Measurements from ENCODE around the gene BRF1. TPM values are rescaled to one million over a fixed set of nuclear protein-coding genes. Genes with fewer than 3 reads are reported as not detected.

The BRF1 gene
- total and polyA plus RNA-seq, 2 of the 8 experiments (the other 6 are each of a cell fraction or from before 2014, with no cell fraction given), result 7.7 to 18.3 TPM

GRCh38 chr14:105201156-105201924 is 99.5 kb downstream of the BRF1 start:
- Histone ChIP-seq H3K27me3 (replicated peaks in 1 of 4; ENCODE audit: control insufficient read depth in 3 of 4, extremely low read depth in 1 of 4, insufficient read depth in 3 of 4, low read length in 3 of 4) (peaks cover 0 to 16% (median 13%) of the 10 kb centered on the region in 4 experiments; a peak in 4 of 7 replicates), H3K56ac (replicated peaks; ENCODE audit: insufficient read length, low read depth, low read length) (no peak overlapping the region), H3K23me2 (ENCODE audit: low read depth, low read length) (peaks cover 2% of the 10 kb centered on the region; the same call in 1 of the 2 replicates), H2BK20ac (ENCODE audit: low read length) (no peak overlapping the region), H3K4me1 (replicated peaks in 1 of 4; ENCODE audit: control insufficient read depth in 3 of 4, insufficient read depth in 4 of 4, low read length in 3 of 4) (peaks cover 0 to 14% (median 5%) of the 10 kb centered on the region in 4 experiments; a peak in 5 of 7 replicates), H3K4me3 (ENCODE audit: extremely low read depth in 1 of 4, insufficient read depth in 2 of 4, low read depth in 3 of 4, low read length in 4 of 4) (no peak overlapping the region), H3K23ac (ENCODE audit: insufficient read length) (no peak overlapping the region), H3K9ac (replicated peaks in 1 of 4; ENCODE audit: extremely low read depth in 1 of 4, low read depth in 3 of 4, low read length in 3 of 4) (no peak overlapping the region), H2BK12ac (ENCODE audit: low read depth, low read length) (0 out of 2 replicates have a peak overlapping the region, but pooled peaks have one; percentile 27), H3K14ac (ENCODE audit: insufficient read length) (no peak overlapping the region), H4K5ac (ENCODE audit: insufficient read length, low read depth, low read length) (no peak overlapping the region), H2BK120ac (replicated peaks; ENCODE audit: low read depth, low read length) (no peak overlapping the region), H2BK15ac (ENCODE audit: low read length) (no peak overlapping the region), H2AFZ (ENCODE audit: low read length) (no peak overlapping the region), H3K4me2 (ENCODE audit: insufficient read depth in 1 of 2, low read depth in 2 of 2, low read length in 2 of 2) (no peak overlapping the region), H4K8ac (ENCODE audit: extremely low read depth, insufficient read depth, low read length) (peak overlapping the region; percentile 35; the same call in 1 of the 2 replicates), H3K4ac (replicated peaks; ENCODE audit: insufficient read length, low read depth, low read length) (no peak overlapping the region), H3K18ac (ENCODE audit: extremely low read depth, low read length) (no peak overlapping the region), H3K9me3 (ENCODE audit: insufficient read depth in 2 of 2, low read depth in 1 of 2, low read length in 1 of 2) (no peaks in the 10 kb centered on the region), H4K20me1 (replicated peaks in 1 of 2; ENCODE audit: control insufficient read depth in 1 of 2, insufficient read depth in 2 of 2, low read length in 2 of 2) (peaks cover 3 to 8% of the 10 kb centered on the region in 2 experiments), H3K79me2 (ENCODE audit: control insufficient read depth in 1 of 2, insufficient read depth in 2 of 2, low read length in 2 of 2) (no peaks in the 10 kb centered on the region), H3K36me3 (ENCODE audit: control insufficient read depth in 2 of 4, insufficient read depth in 4 of 4, low read length in 3 of 4) (no peaks in the 10 kb centered on the region), H4K91ac (replicated peaks; ENCODE audit: insufficient read length, low read length) (no peak overlapping the region), H3K27ac (ENCODE audit: low read depth, low read length) (no peak overlapping the region), H3K79me1 (ENCODE audit: low read depth, low read length) (no peaks in the 10 kb centered on the region), H2BK5ac (ENCODE audit: low read depth, low read length) (no peak overlapping the region), H2AK5ac (ENCODE audit: low read depth, low read length) (no peak overlapping the region)
- DNase-seq (ENCODE audit: low read depth in 1 of 2, low spot score in 2 of 2) (peak in 1 of 2 experiments; percentile 67), FAIRE-seq (no peak)
- POLR2A ChIA-PET (ENCODE audit: partially characterized antibody), result no interaction called here
- WGBS, 2 experiments (ENCODE audit: extremely low coverage in 1 of 2, insufficient coverage in 1 of 2, insufficient read length in 1 of 2, insufficient replicate concordance in 2 of 2, low coverage in 1 of 2, low lambda C conversion rate in 2 of 2, missing lambda C conversion rate in 1 of 2), result 80% methylated on average over 28 of the region's 28 CpGs; no CpG with 5 or more reads in 1 of the 2 experiments
- CTCF ChIA-PET (ENCODE audit: partially characterized antibody), result interaction anchor here (0.5 to 6.2 kb wide), 38 partner anchors 11 to 949 kb away, joined by 3 to 36 read pairs (median 4); partner anchors contain the start of gene BTBD6
- TF ChIP-seq GTF2F1 (IDR thresholded peaks at IDR 0.05; ENCODE audit: borderline replicate concordance, low read depth, low read length) (no peak), POLR2AphosphoS5 (IDR thresholded peaks at IDR 0.05; ENCODE audit: low read depth, low read length) (no peak), CTCF (IDR thresholded peaks at IDR 0.05; ENCODE audit: control extremely low read depth in 1 of 3, insufficient read depth in 1 of 3, low read depth in 1 of 3, low read length in 3 of 3) (peak in 2 of 3 experiments; percentile 29 to 48; a peak in 2 of 4 replicates), ATF2 (IDR thresholded peaks at IDR 0.05; ENCODE audit: low read length) (no peak), E2F6 (IDR thresholded peaks at IDR 0.05) (no peak), ASH2L (IDR thresholded peaks at IDR 0.05; ENCODE audit: low read length) (no peak), YY1 (IDR thresholded peaks at IDR 0.05; ENCODE audit: low read depth, low read length) (no peak)
